ENCODE results near the gene IFITM5.
"Not testable (repeated sequence)": the region's sequence is repeated elsewhere in the genome, so short reads cannot be mapped to it uniquely, and the experiment has no call there.

IFITM5 gene

GRCh38 chr11:331358-332060 is 32.2 kb upstream of the IFITM5 start:
- in situ Hi-C loops (cut with MboI; ENCODE audit: low pct_unique_long_range_greater_than_20kb, low sequenced_read_pairs, unreplicated experiment): no loop called here
- TF ChIP-seq CTCF (IDR thresholded peaks at IDR 0.05; ENCODE audit: extremely low read depth, insufficient read depth, missing control alignments): no peak
- DNase-seq (ENCODE audit: low spot score): no peak

- no peak for TF ChIP-seq CTCF (IDR thresholded peaks at IDR 0.05; ENCODE audit: extremely low read depth, insufficient read depth, missing control alignments)
- in situ Hi-C loops (cut with MboI; ENCODE audit: low pct_unique_long_range_greater_than_20kb, low sequenced_read_pairs, unreplicated experiment): no loop called here
- DNase-seq (ENCODE audit: low spot score): no peak
Measured at GRCh38 chr11:330694-331357, 31.5 kb upstream of the IFITM5 start.

- TF ChIP-seq CTCF (IDR thresholded peaks at IDR 0.05; ENCODE audit: extremely low read depth, insufficient read depth, missing control alignments): no peak
- DNase-seq (ENCODE audit: low spot score): no peak
- in situ Hi-C loops (cut with MboI; ENCODE audit: low pct_unique_long_range_greater_than_20kb, low sequenced_read_pairs, unreplicated experiment): no loop called here
Measured at GRCh38 chr11:330307-330693, 31.0 kb upstream of the IFITM5 start.

- no peak for TF ChIP-seq CTCF (IDR thresholded peaks at IDR 0.05; ENCODE audit: extremely low read depth, insufficient read depth, missing control alignments)
- DNase-seq (ENCODE audit: low spot score): no peak
- in situ Hi-C loops (cut with MboI; ENCODE audit: low pct_unique_long_range_greater_than_20kb, low sequenced_read_pairs, unreplicated experiment): no loop called here
Measured at GRCh38 chr11:329886-330253, 30.5 kb upstream of the IFITM5 start.

GRCh38 chr11:328516-329100 is 29.3 kb upstream of the IFITM5 start:
- DNase-seq (ENCODE audit: low spot score); in situ Hi-C loops (cut with MboI; ENCODE audit: low pct_unique_long_range_greater_than_20kb, low sequenced_read_pairs, unreplicated experiment): not testable (repeated sequence)

- no peak for TF ChIP-seq CTCF (IDR thresholded peaks at IDR 0.05; ENCODE audit: extremely low read depth, insufficient read depth, missing control alignments)
- no peak for DNase-seq (ENCODE audit: low spot score)
- in situ Hi-C loops (cut with MboI; ENCODE audit: low pct_unique_long_range_greater_than_20kb, low sequenced_read_pairs, unreplicated experiment): no loop called here
Measured at GRCh38 chr11:328012-328411, 28.7 kb upstream of the IFITM5 start.

GRCh38 chr11:327581-327923 is 28.2 kb upstream of the IFITM5 start:
- no peak for TF ChIP-seq CTCF (IDR thresholded peaks at IDR 0.05; ENCODE audit: extremely low read depth, insufficient read depth, missing control alignments)
- in situ Hi-C loops (cut with MboI; ENCODE audit: low pct_unique_long_range_greater_than_20kb, low sequenced_read_pairs, unreplicated experiment): no loop called here
- DNase-seq (ENCODE audit: low spot score): no peak

Measured in GM13977 (cell line).